GM18867 (cell line): ENCODE results near the gene CISD3.
A peak's percentile ranks its signal among the peaks of the same experiment; 100 is the strongest.

Experiments used
- ATAC-seq: cut with Tn5 transposase; IDR thresholded peaks from one replicate; pipeline ENCODE4 v1.9.1; 2021; ENCODE audit warnings: mild to moderate bottlenecking, moderate library complexity; ENCODE audit not compliant: unreplicated experiment

CISD3 gene, protein sequence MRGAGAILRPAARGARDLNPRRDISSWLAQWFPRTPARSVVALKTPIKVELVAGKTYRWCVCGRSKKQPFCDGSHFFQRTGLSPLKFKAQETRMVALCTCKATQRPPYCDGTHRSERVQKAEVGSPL

DNA sequence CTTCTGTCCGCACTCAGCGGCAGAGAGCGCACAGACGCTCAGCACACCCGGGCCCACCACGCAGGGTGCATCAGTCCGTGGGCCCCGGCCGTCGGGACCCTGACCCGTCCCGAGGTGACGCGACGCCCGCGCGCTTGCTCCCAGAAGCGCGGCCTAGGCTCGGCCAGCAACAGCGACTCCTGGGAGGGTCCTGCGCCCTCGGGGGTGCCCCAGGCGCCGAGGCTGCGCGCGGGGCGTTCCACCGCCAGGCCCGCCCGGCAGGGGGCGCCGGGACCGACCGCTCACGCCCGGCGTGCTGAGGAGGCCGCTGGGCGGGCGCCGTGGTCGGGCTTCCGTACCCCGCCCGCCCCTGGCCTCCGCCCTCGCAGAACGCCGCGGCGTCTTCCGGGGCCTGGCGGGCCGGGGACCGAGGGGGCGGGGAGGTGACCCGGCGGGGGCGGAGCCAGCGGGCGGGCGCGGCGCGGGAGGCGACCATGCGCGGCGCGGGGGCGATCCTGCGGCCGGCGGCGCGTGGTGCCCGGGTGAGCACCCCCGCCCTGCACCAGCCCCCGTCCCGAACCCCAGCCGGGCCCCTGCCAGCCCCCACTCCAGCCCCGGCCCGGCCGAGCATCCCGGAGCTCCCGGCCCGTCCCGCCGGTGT lies at the start of gene CISD3:
Gene CISD3 (plus strand): TSS at position 456 of the 640 bp plus-strand sequence. CDS start 18 bp downstream, at position 474.
- ATAC-seq, result peak; percentile 79

DNA sequence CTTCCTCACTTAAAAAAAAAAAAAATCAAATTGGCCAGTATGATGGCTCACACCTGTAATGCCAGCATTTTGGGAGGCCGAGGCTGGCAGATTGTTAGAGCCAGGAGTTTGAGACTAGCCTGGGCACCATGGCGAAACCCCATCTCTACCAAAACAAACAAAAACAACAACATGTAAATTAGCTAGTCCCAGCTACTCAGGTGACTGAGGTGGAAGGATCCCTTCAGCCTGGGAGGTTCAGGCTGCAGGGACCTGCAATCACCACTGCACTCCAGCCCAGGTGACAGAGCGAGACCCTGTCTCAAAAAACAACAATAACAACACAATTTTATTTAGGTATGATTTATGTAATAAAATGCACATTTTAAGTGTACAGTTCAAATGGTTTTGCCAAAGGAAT lies 49.0 kb upstream of the CISD3 start:
- ATAC-seq, result no peak

DNA sequence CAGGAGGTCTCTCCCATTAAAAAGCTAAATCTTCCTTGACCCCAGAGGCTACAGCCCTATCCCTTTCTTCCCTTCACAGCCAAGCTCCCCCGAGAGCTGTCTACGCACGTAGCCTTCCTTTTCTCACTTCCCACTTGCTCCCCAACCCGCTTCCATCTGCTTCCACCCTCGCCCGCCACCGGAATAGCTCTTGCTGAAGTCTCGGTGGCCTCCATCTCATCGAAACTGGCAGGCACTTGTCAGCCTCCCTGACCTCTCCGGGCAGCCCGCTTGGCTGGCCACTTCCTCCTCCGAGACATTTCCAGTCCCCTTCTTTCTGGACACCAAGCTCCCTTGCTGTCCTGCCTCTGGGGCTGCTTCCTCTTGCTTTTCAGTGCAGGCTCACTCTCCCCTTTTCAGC lies 44.6 kb upstream of the CISD3 start:
- ATAC-seq, result no peak

DNA sequence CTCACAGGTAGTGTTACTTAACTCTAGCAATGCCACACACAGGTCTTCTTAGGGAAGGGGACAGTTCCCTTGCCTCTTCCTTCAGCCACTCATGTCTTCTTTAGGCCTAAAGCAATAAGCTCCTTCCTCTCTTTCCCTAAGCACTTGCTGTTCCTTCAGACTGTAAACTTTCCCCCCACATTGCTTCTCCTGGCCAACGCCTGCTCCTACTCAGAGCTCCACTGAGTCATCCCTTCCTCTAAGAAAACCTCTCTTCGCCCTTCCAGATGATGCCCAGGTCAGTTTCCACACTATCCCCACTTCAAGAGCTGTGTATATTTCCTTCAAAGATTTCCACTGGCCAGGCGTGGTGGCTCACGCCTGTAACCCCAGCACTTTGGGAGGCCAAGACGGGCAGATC lies 42.9 kb upstream of the CISD3 start:
- no peak for ATAC-seq

DNA sequence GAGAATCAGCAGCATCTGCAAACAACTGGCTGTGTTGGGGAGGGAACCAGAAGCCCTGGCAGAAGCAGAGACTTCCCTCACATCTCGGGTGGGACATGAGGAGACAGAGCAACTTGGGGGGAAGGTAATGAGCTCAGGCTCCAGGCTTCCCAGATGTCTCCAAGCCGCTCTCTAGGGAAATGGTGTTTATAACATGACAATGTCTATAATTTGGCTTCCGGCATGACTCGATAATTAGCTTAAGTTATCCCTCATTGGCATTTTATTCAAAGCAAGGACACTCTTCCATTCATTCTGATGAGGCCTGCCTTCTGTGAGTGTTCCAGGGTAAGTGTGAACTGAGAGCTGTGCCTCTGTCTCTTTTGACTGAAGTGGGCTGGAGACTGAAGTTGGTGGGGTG lies 39.8 kb upstream of the CISD3 start:
- no peak for ATAC-seq

DNA sequence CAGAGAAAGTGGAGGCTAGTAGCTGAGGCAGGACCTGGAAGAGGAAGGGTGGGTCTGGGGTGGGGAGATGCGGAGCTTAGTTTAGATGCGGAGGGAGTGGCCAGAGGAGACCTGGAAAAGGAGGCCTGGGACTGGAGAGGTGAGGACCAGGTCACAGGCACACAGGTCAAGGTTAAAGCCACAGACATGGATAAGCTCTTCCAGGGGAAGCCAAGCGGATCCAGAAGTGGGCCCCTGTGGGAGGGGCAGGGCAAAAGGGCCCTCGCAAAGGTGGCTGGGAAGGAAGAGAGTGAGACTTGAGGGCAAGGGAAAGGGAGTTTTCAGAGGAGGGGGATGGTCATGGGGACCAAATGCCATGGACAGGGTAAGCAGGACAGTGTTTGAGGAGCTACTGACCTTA lies 39.0 kb upstream of the CISD3 start:
- no peak for ATAC-seq

DNA sequence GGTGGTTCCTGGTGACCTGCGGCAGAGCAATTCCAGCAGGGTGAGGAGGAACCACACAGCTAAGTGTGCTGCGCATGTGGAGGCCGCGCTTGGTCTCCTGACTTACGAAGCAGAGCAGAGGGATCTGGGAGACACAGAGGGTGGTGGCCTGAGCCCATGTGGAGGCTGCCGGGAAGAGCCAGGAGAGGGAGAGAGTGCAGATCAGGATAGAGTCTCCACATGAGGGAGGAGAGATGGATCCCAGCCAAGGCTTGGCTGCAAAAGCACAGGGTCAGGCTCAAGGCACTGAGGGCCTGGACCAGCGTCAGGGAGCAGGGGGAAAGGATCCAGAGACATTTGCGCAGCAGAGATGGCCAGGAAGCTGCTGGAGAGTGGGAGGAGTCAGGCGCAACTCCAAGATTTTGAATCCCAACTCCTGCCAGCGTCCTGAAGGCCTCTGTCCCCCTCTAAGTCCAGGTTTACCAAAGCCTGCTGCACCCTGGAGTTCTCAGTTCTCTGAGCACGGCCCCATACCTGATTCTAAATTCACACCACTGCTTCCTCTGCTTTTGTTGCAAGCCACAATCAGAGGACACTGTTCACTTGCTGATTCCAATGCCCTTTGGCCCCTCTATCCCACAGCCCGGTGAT lies 36.3 kb upstream of the CISD3 start:
- ATAC-seq, result no peak

DNA sequence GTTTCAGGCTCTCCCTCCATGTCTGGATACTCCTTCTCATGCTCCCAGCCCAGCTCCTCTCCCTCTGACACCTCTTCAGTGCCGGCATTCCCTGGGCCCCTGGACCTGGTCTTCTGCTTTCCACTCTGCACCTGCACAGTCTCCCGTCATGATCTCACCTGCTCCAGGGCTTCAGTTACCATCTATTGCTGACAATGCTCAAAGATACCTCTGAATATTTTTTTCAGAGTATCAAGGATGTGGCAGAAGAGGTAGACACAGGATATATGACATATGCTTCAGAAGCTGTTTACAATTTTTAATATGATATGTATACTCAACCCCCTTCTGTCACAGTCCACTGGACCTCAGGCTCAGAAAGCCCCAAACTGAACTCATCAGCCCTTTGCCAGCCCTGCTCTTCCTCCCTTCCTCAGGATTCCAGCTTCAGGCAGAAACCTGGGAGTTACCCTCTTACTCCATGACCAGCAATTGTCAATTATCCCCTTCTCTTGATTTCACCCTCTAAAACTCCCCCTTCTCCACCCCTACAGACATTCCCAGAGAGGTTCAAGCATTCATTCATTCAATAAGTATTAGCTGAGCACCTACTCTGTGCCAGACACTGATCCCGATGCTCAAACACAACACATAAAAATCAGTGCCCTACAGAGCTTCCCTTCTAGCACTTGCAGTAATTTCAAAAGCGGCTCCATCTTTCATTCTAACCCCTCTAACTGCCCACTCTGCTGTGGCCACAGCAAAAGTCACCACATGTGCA lies 32.9 kb upstream of the CISD3 start:
- ATAC-seq, result no peak

DNA sequence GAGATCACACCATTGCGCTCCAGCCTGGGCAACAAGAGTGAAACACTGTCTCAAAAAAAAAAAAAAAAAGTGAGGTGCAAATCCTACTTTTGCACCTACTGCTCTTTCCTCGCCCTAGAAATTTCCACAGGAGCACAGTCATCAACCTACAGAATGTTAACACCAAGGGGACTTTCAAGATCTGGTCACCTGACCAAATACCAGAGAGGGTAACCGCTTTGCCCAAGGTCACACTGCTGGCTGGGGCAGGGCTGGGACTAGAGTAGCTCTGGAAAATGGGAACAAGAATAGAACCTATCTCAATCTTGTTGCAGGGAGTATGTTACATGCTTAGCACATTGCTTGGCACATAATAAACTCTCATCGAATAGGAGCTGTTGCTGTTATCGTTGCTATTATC lies 31.4 kb upstream of the CISD3 start:
- no peak for ATAC-seq

DNA sequence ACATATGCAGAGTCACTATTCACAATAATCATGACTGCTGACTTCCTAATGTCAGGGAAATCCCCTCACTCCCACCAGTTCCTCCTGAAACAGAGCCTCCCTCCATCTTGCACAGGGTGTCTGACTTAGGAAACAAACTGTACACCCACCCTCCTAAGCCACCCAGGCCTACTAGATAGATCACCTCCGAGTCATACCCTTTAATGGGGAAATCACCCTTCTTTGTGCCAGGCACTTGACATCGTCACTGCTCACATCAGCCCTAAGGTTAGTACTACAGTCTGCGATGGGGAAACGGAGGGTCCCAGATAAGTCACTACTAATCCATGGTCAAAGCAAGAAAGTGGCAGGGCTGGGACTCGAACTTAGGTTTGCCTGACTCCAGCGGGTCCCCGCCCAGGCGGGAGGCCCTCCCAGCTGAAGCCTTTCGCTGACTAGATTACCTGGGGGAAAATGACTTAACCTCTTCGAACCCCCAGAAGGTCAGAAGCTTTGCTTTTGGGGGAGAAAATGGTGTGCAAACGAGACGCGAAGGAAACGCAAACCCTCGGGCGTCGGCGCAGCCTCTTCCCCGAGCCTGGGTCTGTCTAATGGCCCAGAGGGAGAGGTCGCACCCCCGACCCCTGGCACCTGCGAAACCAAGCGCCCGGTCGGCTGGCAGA lies 28.5 kb upstream of the CISD3 start:
- peak; percentile 18 for ATAC-seq

DNA sequence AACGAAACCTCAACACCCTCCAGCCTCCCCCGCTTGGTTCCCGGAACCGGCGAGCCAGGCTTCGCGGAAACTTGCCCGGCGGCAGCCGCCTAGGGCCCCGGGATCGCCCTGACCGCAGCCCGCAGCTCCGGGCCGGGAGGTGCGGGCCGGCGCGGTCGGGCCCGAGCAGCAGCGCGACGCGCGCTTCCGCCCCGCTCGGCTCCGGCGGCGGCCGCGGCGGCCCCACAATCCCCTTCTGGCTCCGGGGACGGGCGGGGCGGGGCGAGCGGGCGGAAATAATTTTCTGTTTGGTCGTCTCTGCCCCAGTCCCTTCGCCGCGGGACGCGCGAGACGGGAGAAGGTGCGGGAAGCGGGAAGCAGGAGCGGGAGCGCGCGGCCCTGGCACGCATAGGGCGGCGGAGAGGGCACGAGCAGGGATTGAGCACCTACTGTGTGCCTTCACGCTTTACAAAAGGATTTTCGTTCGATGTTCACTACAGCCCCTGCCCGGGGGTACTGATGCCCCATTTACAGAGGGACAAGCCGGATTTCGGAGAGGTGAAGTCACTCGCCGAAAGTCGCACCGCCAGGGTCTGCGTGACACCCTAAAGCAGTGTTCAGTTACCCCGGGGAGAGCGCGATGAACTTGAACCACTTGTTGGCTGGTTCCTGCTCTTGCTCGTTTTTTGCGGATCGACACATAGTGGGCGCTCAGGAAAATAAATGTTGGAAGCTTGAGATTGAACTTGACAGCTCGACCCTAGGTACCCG lies 27.8 kb upstream of the CISD3 start:
- ATAC-seq, result peak; percentile 37

DNA sequence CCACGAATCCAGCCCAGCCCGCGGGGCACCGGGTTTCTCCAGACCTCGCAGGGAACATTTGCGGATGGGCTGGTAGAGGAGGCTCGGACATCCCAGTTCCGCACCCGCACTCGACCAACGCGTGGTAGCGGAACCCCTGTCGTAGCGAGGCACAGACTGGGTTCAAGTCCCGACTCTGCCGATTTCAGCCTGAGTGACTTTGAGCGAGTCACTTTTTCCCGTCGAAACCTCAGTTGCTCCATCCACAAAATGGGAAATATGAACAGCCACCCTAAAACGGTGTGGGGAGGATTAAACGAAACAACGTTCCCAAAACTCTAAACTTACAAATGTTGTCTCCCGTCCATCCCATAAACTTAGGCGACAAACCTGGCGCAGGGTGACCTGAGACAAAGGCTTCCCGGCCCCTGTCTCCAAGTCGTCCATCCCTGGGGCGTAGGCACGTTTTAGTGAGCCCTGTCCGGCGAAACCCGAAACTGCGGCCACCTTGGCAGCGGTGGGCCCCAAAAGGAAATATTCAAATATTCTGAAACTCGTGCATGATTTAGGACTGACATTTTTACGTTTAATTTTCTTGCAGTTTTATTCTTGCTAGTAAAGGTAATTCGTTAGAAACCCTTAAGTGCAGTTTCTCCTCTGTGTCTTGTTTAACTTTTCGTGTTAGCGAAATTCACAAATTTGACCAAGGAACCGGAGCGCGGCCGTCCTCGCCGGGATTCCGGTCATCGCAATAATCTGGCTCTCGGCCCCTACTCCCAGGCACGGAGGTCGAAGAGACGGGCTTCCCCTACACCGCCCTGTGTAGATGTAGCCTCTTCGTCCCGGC lies 27.0 kb upstream of the CISD3 start:
- no peak for ATAC-seq

DNA sequence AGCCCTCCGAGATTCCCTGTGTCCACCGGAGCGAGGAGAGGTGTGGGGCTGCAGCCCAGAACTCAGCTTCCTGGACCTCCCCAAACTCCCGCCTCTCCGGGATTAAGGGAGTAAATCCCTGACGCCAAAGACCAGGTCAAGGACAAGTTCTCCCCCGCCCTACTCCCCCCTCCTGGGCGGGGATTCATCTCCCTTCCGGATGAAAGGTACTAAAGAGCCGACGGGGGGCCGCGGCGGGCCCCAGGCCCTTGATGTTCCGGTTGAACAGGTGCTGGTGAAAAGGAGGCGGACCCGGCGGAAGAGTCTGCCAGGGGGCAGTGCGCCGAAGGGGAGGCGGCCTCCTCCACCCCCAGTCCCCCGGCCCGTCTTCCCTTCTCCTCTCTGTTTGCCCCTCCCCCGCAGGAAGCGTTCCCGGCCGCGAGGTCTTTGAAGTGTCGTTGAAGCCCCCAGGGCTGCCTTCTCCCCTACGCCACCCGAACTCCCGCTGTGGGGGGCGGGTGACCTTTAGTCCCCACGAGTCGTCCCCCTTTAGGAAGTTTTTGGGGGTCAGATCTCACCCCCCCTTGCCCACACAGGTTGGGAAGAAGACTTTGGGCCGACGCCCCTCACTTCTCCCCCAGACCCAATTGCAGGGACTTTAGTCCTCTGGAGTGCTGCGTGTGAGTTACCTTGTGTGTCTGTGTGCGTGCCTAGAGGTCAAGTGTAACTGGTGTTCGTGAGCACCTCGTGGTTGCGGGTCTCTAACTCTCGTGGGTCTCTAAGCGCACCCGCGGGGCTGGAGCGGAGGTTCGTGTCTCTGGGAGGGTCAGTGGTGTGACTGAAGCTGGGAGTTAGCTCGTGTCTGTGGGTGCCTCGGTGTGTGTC lies 26.2 kb upstream of the CISD3 start:
- ATAC-seq, result no peak

DNA sequence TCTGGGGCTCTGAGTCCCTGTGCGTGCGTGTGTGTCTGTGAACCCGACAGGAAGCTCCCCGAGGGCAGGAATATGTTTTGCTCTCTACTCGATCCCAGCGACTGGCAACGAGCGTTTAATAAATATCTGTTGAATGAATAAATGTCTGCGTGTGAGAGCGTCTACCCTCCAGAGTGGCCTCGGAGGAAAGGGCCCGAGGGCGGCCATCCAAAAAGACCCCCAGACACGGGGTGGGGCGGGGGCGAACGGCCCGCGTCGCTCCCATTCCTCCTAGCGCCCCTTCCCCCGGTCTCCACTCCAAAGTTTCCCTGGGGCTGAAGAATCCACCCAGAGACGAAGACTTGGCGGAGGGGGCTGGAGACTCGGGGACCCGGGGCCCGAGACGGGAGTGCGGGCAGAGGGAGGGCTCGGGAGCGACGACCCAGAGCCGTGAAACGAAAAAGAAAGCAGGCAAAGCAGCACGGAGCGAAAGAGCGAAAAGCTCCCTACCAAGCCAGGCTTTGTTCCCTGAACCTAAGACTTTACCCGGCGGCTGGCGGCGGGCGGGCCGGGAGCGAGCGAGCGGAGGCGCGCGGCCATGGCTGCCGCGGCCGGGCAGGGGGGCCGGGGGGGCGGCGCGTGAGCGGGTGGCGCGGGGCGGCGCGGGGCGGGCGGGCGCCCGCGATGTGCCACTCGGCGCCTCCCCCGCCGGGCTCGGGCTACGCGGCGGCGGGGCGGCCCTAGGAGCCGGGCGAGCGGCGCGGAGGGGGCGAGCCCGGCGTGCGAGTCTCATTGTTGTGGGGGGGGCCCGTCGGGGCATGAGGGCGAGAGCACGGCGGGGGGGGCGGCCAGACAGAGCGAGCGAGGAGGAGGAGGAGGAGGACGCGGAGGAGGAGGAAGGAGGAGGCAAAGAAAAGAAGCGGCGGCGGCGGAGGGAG lies 25.3 kb upstream of the CISD3 start, which contains the start of gene MLLT6:
Gene MLLT6 (plus strand): TSS at position 668 of the 917 bp plus-strand sequence. CDS start 360 bp downstream, outside the sequence.
- no peak for ATAC-seq

DNA sequence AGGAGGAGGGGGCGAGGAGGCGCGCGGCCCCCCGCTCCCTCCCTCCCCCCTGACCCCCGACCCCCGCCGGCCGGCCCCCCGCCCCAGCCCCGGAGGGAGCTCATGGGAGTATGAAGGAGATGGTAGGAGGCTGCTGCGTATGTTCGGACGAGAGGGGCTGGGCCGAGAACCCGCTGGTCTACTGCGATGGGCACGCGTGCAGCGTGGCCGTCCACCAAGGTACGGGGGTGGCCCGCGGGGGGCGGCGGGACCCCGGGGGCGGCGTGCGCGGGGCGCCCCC lies 24.7 kb upstream of the CISD3 start:
- no peak for ATAC-seq

DNA sequence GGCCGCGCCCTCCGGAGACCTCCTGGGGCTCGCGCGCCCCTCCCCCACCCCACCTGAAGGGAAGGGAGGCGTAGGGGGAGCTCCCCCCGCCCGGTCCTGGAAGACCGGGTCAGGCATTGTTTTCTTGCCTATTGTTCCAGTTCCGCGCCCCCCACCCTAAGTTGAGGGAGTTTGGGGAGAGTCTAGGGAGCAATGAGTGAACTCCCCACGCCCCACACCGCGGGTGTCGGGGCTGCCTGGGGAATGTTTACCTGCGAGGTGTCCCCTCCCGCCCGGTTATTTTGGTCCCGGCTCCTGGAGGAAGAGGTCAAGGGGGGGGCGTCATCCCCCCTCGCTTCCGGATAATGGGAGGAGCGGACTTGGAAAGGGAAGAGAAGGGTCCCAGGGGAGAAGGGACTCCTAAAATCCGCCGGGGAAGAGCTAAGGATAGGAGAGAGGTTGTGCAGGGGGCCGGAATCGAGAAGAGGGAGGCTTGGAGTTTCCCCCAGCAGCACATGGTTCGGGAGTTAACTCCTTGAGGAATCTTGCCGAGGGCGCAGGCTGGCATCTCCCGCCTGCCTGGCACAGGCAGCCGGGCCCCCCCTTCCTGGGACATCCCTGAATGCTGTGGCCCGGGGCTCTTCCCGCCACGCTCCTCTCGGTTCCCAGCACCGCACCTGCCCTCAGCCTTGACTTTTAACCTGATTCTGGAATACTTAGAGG lies 24.2 kb upstream of the CISD3 start:
- ATAC-seq, result no peak

DNA sequence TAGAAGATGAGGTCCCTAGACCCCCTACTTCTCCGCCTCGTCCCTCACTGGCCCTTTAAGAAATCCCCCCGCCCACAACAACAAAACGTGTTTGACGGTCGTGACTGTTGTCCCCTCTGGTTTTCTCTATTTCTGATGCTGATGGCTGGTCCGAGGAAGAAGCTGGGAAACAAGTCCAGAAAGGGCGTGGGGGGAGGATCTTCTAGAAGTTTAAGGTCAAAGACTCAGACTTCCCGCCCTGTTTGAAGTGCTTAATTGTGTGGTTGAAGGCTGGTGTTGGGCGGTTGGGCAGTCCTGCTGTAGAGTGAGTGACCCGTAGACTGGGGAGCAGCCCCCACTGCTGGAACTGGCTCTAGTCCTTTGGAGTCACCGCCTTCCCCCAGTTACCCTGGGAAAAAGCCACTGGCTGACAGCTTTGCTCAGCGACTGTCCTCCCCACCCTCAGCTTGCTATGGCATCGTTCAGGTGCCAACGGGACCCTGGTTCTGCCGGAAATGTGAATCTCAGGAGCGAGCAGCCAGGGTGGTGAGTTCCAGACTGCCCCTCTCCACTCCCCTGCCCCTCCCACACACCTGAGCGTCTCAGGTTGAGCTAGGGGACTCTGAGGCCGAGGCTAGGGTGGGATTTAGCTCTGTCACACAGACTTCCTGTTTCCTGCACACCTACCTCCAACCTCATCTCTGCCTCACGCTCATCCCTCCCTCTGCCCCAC lies 23.5 kb upstream of the CISD3 start:
- no peak for ATAC-seq
